HG02623 (cell line): Measurements from ENCODE around the gene BECN2.

Experiments used
- ATAC-seq: cut with Tn5 transposase; IDR thresholded peaks from one replicate; pipeline ENCODE4 v1.9.1; 2021; ENCODE audit warnings: moderate library complexity; ENCODE audit not compliant: unreplicated experiment

BECN2 gene

GRCh38 chr1:241957692-241958494 lies at the start of gene BECN2:
Gene BECN2, plus strand, starts transcription at chr1:241957767. Its CDS starts 0 bp downstream, at chr1:241957767.
- ATAC-seq, result no peak

- no peak for ATAC-seq
Observed at GRCh38 chr1:241916196-241916595, 41.4 kb upstream of the BECN2 start.

- no peak for ATAC-seq
Observed at GRCh38 chr1:241917487-241917886, 40.1 kb upstream of the BECN2 start.

GRCh38 chr1:241918879-241919278 lies 38.7 kb upstream of the BECN2 start:
- ATAC-seq, result no peak

- no peak for ATAC-seq
Observed at GRCh38 chr1:241924080-241924808, 33.3 kb upstream of the BECN2 start.

- no peak for ATAC-seq
Observed at GRCh38 chr1:241926141-241926540, 31.4 kb upstream of the BECN2 start.

- no peak for ATAC-seq
Observed at GRCh38 chr1:241927321-241927720, 30.2 kb upstream of the BECN2 start.

GRCh38 chr1:241932845-241933244 lies 24.7 kb upstream of the BECN2 start:
- no peak for ATAC-seq

- ATAC-seq, result no peak
Observed at GRCh38 chr1:241934201-241934848, 23.2 kb upstream of the BECN2 start.

GRCh38 chr1:241934866-241935265 lies 22.7 kb upstream of the BECN2 start:
- ATAC-seq, result no peak

- no peak for ATAC-seq
Observed at GRCh38 chr1:241939798-241940197, 17.8 kb upstream of the BECN2 start.

- ATAC-seq, result no peak
Observed at GRCh38 chr1:241942738-241943137, 14.8 kb upstream of the BECN2 start.

- no peak for ATAC-seq
Observed at GRCh38 chr1:241944300-241944699, 13.3 kb upstream of the BECN2 start.

GRCh38 chr1:241947354-241947753 lies 10.2 kb upstream of the BECN2 start:
- no peak for ATAC-seq

- ATAC-seq, result no peak
Observed at GRCh38 chr1:241950390-241950789, 7.2 kb upstream of the BECN2 start.

GRCh38 chr1:241962153-241962552 lies 4.6 kb downstream of the BECN2 start:
- ATAC-seq, result no peak

GRCh38 chr1:241963722-241964121 lies 6.2 kb downstream of the BECN2 start:
- no peak for ATAC-seq

- no peak for ATAC-seq
Observed at GRCh38 chr1:241964550-241965282, 7.1 kb downstream of the BECN2 start.

- no peak for ATAC-seq
Observed at GRCh38 chr1:241968611-241969010, 11.0 kb downstream of the BECN2 start.

GRCh38 chr1:241972703-241973369 lies 15.3 kb downstream of the BECN2 start:
- ATAC-seq, result no peak

- ATAC-seq, result no peak
Observed at GRCh38 chr1:241976229-241976628, 18.7 kb downstream of the BECN2 start.
